ENCODE measurements around the gene CCDC97.

The CCDC97 gene

GRCh38 chr19:41308450-41309179 lies 1.4 kb upstream of the CCDC97 start:
- Histone ChIP-seq H3K9me3 (ENCODE audit: control insufficient read depth, low read length) (no peaks in the 10 kb centered on the region), H3K27me3 (replicated peaks; ENCODE audit: control insufficient read depth, insufficient read depth, low read length) (no peaks in the 10 kb centered on the region), H3K9ac (ENCODE audit: low read length) (peak overlapping the region; percentile 97), H3K4me1 (ENCODE audit: control insufficient read depth, insufficient read depth, low read length) (peaks cover 27% of the 10 kb centered on the region), H3K4me3 (ENCODE audit: low read length) (peak overlapping the region; percentile 94), H3K36me3 (ENCODE audit: control insufficient read depth, insufficient read depth, low read length, severe bottlenecking) (peaks cover 55% of the 10 kb centered on the region)
- peak; percentile 97 for DNase-seq (ENCODE audit: low read depth)

DNA sequence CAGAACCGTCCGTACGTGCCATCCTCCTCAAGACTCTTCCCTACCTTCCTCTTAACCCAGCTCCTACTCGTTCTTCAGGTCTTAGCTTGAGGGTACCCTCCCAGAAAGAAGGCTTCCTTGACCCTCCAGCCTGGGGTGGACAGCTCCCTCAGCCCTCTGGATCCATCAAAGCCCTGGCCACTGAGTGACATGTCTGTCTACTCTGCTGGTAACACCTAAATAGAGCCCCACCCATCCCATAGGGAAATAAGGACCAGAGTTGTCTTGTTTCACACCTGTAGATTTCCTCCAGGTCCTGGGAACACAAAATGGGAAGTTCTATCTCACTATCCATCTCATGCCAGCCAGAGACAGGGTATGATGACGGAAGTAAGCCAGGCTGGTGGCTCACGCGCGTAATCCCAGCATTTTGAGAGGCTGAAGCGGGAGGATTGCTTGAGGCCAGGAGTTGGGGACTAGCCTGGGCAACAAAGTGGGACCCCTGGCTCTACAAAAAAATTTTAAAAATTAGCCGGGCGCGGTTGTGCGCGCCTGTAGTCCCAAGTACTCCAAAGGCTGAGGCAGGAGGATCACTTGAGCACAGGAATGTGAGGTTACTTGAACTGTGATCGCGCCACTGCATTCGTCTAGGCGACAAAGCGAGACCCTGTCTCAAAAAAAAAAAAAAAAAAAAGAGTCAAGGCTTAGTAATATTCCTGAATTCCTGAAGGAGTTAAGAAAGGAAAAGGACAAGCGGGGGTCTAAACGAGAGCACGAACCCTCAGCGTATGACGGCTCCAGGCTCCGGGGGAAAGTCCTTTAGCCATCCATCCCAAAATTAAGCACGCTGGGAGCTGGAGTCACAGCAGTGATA lies 566 bp upstream of the CCDC97 start:
- no peaks in the 10 kb centered on the region for H3K27me3 ChIP-seq (replicated peaks; ENCODE audit: control insufficient read depth, insufficient read depth, low read length)
- no peaks in the 10 kb centered on the region for H3K9me3 ChIP-seq (ENCODE audit: control insufficient read depth, low read length)
- H3K4me1 ChIP-seq (ENCODE audit: control insufficient read depth, insufficient read depth, low read length), result peaks cover 27% of the 10 kb centered on the region
- peak overlapping the region; percentile 97 for H3K9ac ChIP-seq (ENCODE audit: low read length)
- peak overlapping the region; percentile 94 for H3K4me3 ChIP-seq (ENCODE audit: low read length)
- peaks cover 49% of the 10 kb centered on the region for H3K36me3 ChIP-seq (ENCODE audit: control insufficient read depth, insufficient read depth, low read length, severe bottlenecking)
- no peak for DNase-seq (ENCODE audit: low read depth)

- H3K9ac ChIP-seq (ENCODE audit: low read length), result peak overlapping the region; percentile 97
- no peaks in the 10 kb centered on the region for H3K9me3 ChIP-seq (ENCODE audit: control insufficient read depth, low read length)
- H3K4me3 ChIP-seq (ENCODE audit: low read length), result peak overlapping the region; percentile 94
- peaks cover 41% of the 10 kb centered on the region for H3K36me3 ChIP-seq (ENCODE audit: control insufficient read depth, insufficient read depth, low read length, severe bottlenecking)
- peak; percentile 32 for DNase-seq (ENCODE audit: low read depth)
- peaks cover 27% of the 10 kb centered on the region for H3K4me1 ChIP-seq (ENCODE audit: control insufficient read depth, insufficient read depth, low read length)
- H3K27me3 ChIP-seq (replicated peaks; ENCODE audit: control insufficient read depth, insufficient read depth, low read length), result no peaks in the 10 kb centered on the region
These were observed 1.1 kb downstream of the CCDC97 start for GRCh38 chr19:41311072-41311471.

DNA sequence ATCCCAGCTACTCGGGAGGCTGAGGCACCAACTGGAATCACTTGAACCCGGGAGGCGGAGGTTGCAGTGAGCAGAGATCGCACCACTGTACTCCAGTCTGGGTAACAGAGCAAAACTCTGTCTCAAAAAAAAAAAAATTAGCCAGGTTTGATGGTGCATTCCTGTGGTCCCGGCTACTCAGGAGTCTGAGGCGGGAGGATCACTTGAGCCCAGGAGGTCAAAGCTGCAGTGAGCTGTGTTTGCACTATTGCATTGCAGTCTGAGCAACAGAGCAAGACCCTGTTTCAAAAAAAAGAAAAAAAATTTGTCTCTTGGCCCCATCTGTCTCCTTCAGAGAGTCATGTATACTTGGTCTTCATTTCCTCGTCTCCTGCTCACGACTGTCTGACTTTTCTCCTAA lies 1.6 kb downstream of the CCDC97 start:
- no peaks in the 10 kb centered on the region for H3K27me3 ChIP-seq (replicated peaks; ENCODE audit: control insufficient read depth, insufficient read depth, low read length)
- H3K36me3 ChIP-seq (ENCODE audit: control insufficient read depth, insufficient read depth, low read length, severe bottlenecking), result peaks cover 41% of the 10 kb centered on the region
- H3K4me3 ChIP-seq (ENCODE audit: low read length), result peak overlapping the region; percentile 94
- peak overlapping the region; percentile 97 for H3K9ac ChIP-seq (ENCODE audit: low read length)
- peaks cover 27% of the 10 kb centered on the region for H3K4me1 ChIP-seq (ENCODE audit: control insufficient read depth, insufficient read depth, low read length)
- DNase-seq (ENCODE audit: low read depth), result no peak
- no peaks in the 10 kb centered on the region for H3K9me3 ChIP-seq (ENCODE audit: control insufficient read depth, low read length)

DNA sequence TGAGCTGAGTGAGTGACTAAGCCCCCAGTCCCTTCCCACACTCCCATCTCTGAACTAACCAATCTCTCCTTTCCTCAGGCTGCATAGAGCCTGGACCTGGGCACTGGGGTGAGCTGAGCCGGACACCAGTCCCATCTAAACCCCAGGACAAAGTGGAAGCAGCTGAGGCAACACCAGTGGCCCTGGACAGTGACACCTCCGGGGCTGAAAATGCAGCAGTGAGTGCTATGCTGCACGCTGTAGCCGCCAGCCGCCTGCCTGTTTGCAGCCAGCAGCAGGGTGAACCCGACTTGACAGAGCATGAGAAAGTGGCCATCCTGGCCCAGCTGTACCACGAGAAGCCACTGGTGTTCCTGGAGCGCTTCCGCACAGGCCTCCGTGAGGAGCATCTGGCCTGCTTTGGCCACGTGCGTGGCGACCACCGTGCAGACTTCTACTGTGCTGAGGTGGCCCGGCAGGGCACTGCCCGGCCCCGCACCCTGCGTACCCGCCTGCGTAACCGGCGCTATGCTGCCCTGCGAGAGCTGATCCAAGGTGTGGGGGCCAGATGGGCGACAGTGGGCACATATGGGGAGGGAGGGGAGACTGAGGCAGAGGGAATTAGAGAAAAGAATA lies 6.4 kb downstream of the CCDC97 start:
- Histone ChIP-seq H3K4me1 (ENCODE audit: control insufficient read depth, insufficient read depth, low read length) (peaks cover 8% of the 10 kb centered on the region), H3K4me3 (ENCODE audit: low read length) (no peak overlapping the region), H3K9ac (ENCODE audit: low read length) (no peak overlapping the region), H3K27me3 (replicated peaks; ENCODE audit: control insufficient read depth, insufficient read depth, low read length) (no peaks in the 10 kb centered on the region), H3K36me3 (ENCODE audit: control insufficient read depth, insufficient read depth, low read length, severe bottlenecking) (peaks cover 71% of the 10 kb centered on the region), H3K9me3 (ENCODE audit: control insufficient read depth, low read length) (no peaks in the 10 kb centered on the region)
- DNase-seq (ENCODE audit: low read depth), result no peak

GRCh38 chr19:41318696-41319499 lies 8.9 kb downstream of the CCDC97 start:
- DNase-seq (ENCODE audit: low read depth), result no peak
- Histone ChIP-seq H3K9me3 (ENCODE audit: control insufficient read depth, low read length) (no peaks in the 10 kb centered on the region), H3K4me1 (ENCODE audit: control insufficient read depth, insufficient read depth, low read length) (peaks cover 28% of the 10 kb centered on the region), H3K27me3 (replicated peaks; ENCODE audit: control insufficient read depth, insufficient read depth, low read length) (no peaks in the 10 kb centered on the region), H3K9ac (ENCODE audit: low read length) (no peak overlapping the region), H3K36me3 (ENCODE audit: control insufficient read depth, insufficient read depth, low read length, severe bottlenecking) (peaks cover 54% of the 10 kb centered on the region), H3K4me3 (ENCODE audit: low read length) (no peak overlapping the region)

DNA sequence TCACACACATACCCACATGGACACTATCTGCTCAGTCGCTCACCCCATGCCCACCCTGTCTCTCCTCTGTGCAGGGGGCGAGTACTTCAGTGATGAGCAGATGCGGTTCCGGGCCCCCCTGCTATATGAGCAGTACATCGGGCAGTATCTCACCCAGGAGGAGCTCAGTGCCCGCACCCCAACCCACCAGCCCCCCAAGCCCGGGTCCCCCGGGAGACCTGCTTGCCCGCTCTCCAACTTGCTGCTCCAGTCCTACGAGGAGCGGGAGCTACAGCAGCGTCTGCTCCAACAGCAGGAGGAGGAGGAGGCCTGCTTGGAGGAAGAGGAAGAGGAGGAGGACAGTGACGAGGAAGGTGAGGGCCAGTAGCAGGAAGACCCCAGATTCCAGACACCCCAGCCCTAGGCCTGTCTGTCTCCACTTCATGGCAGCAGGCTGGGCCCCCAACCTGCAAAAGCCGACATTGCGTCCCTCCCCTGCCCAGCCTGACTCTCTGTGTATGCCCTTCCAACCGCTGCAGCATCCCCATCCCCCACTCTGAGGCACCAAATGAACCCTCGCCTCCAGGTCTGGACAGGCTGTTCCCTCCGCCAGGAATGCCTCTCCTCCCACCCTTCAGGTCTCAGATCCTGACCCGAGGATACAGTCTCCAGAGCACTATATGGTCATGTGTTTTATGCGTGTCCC lies 9.7 kb downstream of the CCDC97 start:
- Histone ChIP-seq H3K9me3 (ENCODE audit: control insufficient read depth, low read length) (no peaks in the 10 kb centered on the region), H3K36me3 (ENCODE audit: control insufficient read depth, insufficient read depth, low read length, severe bottlenecking) (peaks cover 54% of the 10 kb centered on the region), H3K9ac (ENCODE audit: low read length) (no peak overlapping the region), H3K4me1 (ENCODE audit: control insufficient read depth, insufficient read depth, low read length) (peaks cover 35% of the 10 kb centered on the region), H3K27me3 (replicated peaks; ENCODE audit: control insufficient read depth, insufficient read depth, low read length) (no peaks in the 10 kb centered on the region), H3K4me3 (ENCODE audit: low read length) (no peak overlapping the region)
- no peak for DNase-seq (ENCODE audit: low read depth)

GRCh38 chr19:41320185-41320518 lies 10.2 kb downstream of the CCDC97 start:
- H3K9me3 ChIP-seq (ENCODE audit: control insufficient read depth, low read length), result no peaks in the 10 kb centered on the region
- no peaks in the 10 kb centered on the region for H3K27me3 ChIP-seq (replicated peaks; ENCODE audit: control insufficient read depth, insufficient read depth, low read length)
- peaks cover 54% of the 10 kb centered on the region for H3K36me3 ChIP-seq (ENCODE audit: control insufficient read depth, insufficient read depth, low read length, severe bottlenecking)
- no peak for DNase-seq (ENCODE audit: low read depth)
- no peak overlapping the region for H3K9ac ChIP-seq (ENCODE audit: low read length)
- H3K4me3 ChIP-seq (ENCODE audit: low read length), result no peak overlapping the region
- peaks cover 40% of the 10 kb centered on the region for H3K4me1 ChIP-seq (ENCODE audit: control insufficient read depth, insufficient read depth, low read length)

DNA sequence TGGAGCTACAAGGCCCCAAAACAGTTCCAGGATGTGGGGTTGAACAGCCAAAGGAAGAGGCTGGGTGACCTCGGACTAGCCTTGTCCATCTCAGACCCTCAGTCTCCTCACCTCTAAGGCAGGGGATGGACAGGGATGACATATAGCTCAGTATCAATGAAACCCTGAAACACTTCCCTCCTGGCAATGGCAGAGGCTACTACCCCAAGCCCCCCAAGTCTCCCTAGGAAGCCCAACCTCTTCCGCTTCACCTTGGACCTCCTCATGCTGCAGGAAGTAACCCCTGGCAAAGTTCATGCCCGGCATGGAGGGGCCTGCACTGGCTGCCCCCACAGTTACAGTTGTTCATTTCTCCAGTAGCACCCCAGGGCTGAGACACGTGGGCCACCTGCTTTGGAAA lies 10.6 kb downstream of the CCDC97 start:
- no peak for DNase-seq (ENCODE audit: low read depth)
- Histone ChIP-seq H3K4me3 (ENCODE audit: low read length) (no peak overlapping the region), H3K36me3 (ENCODE audit: control insufficient read depth, insufficient read depth, low read length, severe bottlenecking) (peaks cover 51% of the 10 kb centered on the region), H3K9me3 (ENCODE audit: control insufficient read depth, low read length) (no peaks in the 10 kb centered on the region), H3K9ac (ENCODE audit: low read length) (no peak overlapping the region), H3K4me1 (ENCODE audit: control insufficient read depth, insufficient read depth, low read length) (peaks cover 44% of the 10 kb centered on the region), H3K27me3 (replicated peaks; ENCODE audit: control insufficient read depth, insufficient read depth, low read length) (no peaks in the 10 kb centered on the region)

- no peak overlapping the region for H3K4me3 ChIP-seq (ENCODE audit: low read length)
- H3K9ac ChIP-seq (ENCODE audit: low read length), result peak overlapping the region; percentile 80
- no peaks in the 10 kb centered on the region for H3K27me3 ChIP-seq (replicated peaks; ENCODE audit: control insufficient read depth, insufficient read depth, low read length)
- no peak for DNase-seq (ENCODE audit: low read depth)
- H3K4me1 ChIP-seq (ENCODE audit: control insufficient read depth, insufficient read depth, low read length), result peaks cover 50% of the 10 kb centered on the region
- H3K9me3 ChIP-seq (ENCODE audit: control insufficient read depth, low read length), result no peaks in the 10 kb centered on the region
- H3K36me3 ChIP-seq (ENCODE audit: control insufficient read depth, insufficient read depth, low read length, severe bottlenecking), result peaks cover 45% of the 10 kb centered on the region
These were observed 11.2 kb downstream of the CCDC97 start for GRCh38 chr19:41321204-41321599.

Data from adipocyte (in vitro differentiated cells).